Measurements from ENCODE around the gene SLC51A.

- TF ChIP-seq, protein P1, sequence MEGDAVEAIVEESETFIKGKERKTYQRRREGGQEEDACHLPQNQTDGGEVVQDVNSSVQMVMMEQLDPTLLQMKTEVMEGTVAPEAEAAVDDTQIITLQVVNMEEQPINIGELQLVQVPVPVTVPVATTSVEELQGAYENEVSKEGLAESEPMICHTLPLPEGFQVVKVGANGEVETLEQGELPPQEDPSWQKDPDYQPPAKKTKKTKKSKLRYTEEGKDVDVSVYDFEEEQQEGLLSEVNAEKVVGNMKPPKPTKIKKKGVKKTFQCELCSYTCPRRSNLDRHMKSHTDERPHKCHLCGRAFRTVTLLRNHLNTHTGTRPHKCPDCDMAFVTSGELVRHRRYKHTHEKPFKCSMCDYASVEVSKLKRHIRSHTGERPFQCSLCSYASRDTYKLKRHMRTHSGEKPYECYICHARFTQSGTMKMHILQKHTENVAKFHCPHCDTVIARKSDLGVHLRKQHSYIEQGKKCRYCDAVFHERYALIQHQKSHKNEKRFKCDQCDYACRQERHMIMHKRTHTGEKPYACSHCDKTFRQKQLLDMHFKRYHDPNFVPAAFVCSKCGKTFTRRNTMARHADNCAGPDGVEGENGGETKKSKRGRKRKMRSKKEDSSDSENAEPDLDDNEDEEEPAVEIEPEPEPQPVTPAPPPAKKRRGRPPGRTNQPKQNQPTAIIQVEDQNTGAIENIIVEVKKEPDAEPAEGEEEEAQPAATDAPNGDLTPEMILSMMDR (conservative IDR thresholded peaks at IDR 0.05; ENCODE audit: low read length), result no peak
- no peak for TF ChIP-seq EZH2phosphoT487 (IDR thresholded peaks at IDR 0.05; ENCODE audit: borderline replicate concordance, low read depth, low read length)
Measured at GRCh38 chr3:196184881-196185280, 31.5 kb upstream of the SLC51A start.

Data from OCI-LY7 (cell line).